Stimulated activated CD4-positive, alpha-beta T cell treated with anti-CD3 and anti-CD28 coated beads, TNF-alpha, amount 100 ng/mL, for 4 hours (primary cell): ENCODE measurements around the gene PIP5K1C.

Experiments used
- DNase-seq, 3 experiments: peaks; one replicate each; pipeline ENCODE4 v3.0.0-alpha.2; 2020; ENCODE audit warnings: low read depth in 3 of 3

Gene PIP5K1C

DNA sequence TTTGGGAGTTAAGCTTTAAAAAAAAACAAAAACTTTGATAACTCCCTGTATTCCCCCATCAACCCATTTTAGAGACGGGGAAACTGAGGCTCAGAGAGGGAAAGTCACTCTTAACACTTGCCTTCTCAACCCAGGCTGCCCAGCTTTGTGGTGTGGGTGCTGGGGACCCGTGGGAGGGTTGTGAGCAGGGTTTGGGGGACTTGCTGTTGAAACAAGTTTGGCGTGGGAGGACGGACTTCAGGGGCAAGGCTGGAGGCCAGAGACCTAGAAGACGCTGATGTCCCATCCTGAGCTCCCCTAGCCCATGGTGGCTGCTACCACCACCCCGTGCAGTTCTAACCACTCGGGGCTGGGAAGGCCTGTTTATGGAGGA, 72.9 kb downstream of the PIP5K1C start:
- DNase-seq = no peak

DNA sequence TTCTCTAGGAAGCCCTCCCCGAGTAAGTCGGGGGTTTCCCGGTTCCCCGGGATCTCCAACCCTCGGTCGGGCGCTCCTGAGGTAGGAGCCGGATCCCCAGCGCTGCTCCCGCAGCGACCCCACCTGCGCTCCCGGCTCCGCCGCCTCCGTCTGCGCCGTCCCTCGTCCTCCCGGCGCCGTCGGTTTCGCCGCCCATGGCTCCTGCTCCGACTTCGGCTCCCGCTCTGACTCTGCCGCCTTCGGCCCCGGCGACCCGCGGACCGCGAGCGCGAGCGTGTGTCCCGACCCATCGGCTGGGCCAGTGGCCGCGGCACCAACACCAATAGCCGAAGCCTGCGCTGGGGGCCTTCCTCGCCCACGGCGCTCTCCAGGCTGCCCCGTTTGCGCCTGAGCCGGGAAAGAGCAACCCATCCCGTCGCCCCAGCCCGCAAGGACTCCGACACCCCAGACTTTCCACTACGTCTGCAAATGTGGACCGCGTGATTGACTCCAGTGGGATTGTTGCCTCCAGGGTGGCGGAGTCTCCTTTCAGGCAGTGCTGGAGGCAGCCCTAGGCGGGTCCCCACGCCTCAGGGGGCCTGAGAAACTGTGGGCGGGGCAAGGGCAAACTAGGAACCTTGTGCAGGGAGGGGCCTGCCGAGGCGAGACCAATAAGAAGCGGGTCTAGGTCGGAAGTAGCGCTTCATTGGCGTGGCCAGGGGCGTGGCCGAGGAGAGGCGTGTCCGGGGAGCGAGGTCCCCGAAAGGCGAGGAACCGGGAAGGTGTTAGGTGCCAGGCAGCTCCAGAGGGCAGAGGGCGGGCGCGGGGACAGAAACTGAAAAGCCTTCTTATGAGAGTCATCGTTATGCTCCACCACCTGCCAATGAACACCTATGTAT, 73.6 kb downstream of the PIP5K1C start, which contains the start of gene CACTIN:
Gene CACTIN (minus strand): TSS at position 318 of the 878 bp plus-strand sequence. CDS start 28 bp downstream, at position 290.
- peak; percentile 97 to 98 (median 98) for DNase-seq

DNA sequence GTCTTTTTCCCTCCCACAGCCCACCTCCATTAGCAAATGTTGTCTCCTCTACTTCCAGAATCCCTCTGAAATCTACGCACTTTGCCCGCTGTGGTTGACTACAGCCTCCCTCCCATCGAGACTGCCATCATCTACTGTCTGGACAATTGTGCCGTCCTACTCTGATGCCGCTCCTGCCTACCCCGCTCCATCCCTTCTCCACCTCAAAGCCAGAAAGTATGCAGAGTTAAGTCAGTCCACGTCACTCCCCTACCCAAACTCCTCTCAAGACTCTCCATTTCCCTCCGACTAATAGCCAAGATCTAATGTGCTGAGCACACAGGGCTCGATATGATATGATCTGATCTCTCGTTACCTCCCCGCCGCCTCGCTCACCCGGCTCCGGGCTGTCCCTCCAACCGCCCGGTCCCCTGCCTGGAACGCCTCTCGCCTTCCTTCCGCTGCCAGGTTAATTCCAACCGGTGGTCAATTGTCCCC, 74.2 kb downstream of the PIP5K1C start:
- no peak for DNase-seq

DNA sequence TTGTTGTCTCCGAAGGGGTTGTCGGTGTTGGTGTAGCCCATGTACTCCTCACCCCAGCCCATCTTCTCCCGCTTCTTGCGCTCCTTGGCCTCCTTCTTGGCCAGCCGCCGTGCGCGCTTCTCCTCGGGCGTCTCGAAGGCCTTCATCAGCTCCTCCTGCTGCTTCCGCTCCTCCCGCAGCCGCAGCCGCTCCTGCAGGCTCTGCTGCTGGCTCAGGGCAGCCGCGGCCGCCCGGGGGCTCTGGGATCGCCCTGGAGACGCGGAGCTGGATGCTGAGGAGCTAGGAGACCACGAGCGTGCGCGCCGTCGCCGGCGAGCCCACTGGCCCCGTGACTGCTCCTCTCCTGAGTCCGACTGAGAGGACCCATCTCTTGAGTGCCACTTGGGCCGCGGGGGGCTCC, 76.6 kb downstream of the PIP5K1C start:
- DNase-seq = no peak

DNA sequence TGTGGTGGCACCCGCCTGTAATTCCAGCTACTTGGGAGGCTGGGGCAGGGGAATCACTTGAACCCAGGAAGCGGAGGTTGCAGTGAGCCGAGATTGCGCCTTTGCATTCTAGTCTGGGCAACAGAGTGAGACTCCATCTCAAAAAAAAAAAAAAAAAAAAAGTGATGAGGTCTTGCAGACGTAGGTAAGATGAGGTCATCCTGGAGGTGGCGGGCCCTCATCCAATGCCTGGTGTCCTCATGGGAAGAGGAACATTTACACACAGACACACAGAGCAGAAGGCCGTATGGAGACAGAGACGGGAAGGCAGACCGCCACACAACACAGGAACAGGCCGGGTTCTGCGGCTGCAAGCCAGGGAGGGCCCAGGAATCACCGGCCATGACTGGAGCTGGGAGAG, 78.0 kb downstream of the PIP5K1C start:
- DNase-seq = no peak

DNA sequence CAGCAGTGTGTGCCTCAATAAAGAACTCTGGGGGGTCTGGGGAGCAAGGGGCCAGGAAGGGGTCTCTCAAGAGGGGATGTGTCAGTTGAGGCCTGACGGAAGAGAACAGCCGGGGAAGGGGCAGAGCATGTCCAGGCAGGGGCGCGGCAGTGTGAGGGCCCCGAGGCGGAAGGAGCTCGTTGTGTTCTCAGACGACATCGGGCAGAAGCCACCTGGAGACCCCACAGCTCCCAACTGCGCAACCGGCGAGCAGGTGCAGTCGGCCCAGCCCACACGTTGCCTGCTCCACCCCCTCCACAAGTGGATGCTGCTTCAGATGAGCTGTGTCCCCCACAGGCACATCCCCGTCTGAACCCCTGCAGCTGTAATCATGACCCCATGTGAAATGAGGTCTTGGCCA, 78.6 kb downstream of the PIP5K1C start:
- no peak for DNase-seq

DNA sequence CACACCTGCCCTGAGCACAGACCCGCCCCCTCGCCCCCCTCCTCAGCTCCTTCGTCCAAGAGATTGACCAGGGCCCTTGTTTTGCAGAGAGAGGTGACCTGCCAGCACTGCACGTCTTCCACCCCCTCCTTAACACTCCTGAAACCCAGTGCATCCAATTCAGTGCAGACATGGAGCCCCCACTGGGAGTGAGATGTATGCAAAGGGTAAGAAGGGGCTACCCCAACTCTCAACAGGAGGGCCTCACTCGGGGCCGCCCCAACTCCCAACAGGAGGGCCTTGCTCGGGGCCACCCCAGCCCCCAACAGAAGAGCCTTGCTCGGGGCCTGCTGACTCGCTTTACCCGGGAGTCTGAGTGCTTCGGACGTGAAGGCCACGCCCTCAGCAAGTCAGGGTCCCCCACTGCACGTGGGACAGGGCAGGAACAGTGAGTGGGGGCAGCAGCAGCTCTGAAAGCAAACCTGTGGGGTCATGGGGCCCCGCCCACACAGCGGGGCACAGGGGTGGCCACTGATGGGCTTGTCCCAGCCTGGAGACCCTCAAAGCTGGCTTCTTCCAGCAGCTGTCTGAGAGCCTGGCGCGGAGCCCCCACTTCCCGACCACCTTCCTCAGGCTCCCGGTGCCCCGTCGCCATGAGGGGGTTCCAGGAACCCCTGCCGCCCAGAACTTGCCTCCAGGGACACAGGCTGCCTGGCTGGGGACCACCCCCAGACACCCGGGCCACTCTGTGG, 79.3 kb downstream of the PIP5K1C start:
- no peak for DNase-seq

DNA sequence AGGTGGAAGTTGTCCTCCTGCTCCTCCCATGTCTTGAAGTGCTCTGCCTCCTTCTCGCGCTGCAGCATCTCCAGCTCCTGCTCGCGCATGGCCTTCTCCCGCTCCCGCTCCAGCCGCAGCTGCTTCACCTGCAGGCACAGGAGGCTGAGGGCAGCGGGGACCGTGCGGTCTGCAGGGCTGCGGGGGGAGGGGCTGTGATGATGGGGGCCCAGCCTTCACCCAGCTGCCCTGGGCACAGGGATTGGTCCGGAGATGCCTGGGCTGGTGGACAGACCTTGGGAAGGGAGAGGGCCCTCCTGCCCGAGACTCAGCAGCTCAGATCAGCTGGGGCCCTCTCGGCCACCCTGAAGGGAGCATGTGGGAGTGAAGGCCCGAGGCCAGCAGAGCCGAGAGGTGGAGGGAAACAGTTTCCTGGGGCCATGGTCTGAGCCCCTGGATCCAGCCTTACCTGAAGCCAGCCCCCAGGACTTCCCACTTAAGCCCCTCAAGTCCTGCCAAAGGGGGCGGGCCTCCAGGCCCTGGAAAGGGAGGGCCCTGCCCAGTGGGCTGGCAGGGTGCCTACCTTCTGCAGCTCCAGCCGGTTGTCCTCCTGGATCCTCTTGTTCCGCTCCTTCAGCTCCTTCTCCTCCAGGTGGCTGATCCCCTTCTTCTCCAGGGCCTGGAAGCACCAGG, 80.0 kb downstream of the PIP5K1C start:
- no peak for DNase-seq

DNA sequence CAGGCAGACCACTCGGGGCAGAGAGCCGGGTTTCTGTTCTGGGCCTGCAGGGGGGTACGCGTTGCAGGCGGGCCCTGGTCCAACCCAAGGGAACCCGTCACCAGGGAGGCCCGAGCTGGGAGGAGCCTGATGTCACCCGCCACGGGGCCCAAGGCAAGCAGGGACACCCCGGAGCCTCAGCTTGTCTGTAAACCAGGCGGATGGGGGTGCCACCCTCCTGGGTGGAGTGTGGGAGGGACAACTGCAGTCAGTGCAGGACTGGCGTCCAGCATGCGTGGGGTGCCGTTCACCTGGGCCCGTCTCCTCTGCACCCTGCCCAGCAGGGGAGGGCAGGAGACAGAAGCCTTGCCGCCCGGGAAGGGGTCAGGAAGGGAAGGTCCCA, 80.6 kb downstream of the PIP5K1C start:
- no peak for DNase-seq

DNA sequence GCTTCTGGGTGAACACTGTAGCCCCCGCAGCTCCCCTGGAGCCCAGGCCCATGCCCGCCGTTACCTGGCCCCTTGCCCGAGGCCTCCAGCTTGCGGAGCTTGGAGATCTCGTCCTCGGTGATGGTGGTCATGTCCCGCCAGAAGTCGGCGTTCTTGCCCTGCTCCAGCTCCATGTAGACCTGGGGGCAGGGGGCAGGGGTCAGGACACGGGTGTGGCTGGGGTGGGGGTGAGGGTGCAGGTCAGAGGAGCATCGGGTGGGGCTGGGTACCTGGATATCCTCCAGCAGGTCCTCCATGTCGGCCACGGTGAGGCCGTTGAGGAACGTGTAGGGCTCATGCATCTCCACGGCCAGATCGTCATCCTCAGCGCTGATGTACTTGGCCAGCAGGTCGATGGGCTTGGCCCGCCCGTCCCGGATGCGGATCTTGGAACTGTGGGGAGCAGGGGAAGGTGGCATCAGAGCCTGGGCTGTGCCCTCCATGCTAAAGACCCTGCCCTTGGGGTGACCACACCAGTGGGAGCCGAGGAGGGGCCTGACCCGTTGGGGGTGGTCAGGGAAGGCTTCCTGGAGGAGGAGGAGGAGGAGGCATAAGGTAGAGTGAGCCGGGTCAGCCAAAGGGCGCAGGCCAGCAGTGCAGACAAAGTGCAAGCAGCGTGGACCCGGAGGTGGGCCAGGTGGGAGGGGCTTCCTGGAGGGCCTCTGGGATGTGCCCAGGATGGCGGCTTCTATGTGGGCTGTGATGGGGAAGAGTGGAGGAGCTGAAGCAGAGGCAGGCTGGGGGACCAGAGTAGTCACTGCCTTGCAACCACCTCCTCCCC, 81.2 kb downstream of the PIP5K1C start:
- DNase-seq = no peak

DNA sequence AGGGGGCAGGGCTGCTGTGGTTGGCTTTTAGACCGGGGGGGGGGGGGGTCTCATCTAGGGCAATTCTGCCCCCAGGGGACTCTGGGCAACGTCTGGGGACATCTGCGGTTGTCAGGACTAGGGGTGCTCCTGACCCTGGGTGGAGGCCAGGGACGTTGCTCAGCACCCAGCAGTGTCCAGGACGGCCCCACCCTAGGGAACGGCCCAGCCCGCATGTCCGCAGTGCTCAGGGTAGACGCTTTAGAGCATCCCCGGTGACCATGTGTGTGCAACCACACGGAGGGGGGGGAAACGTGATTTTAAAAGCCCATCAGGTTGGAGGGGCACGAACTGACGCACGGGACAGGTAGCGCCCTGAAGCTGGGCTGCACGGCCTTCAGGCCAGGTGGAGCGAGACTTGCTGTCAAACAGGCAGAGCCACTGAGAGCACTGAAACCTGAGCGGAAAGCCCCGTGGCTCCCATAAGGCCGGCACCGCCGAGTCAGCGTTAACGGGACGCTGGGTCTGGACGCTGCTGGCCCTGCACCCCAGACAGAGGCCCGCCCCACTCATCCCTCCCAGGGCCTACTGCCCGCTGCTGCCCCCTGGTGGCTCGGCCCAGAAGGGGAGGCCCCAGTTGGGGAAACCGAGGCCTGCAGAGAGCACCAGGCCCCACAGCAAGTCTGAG, 82.0 kb downstream of the PIP5K1C start:
- peak in 2 of 3 experiments; percentile 25 to 28 for DNase-seq

DNA sequence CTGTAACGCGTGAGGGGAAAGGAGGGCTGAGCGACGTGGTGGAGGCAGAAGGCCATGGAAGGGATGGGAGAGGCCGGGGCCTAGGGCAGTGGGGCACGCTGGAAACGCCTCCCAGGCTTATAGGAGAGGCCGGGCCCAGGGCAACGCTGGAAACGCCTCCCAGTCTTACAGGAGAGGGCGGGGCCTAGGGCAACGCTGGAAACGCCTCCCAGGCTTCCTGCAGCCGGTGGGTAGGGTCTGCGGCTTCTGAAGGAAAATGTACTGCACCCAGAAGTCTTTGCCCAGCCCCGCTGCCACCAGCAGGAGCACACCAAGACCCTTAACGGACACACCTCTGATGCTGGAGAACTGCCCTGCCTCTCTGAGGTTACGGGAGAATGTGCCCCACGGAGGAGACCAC, 82.8 kb downstream of the PIP5K1C start:
- no peak for DNase-seq

DNA sequence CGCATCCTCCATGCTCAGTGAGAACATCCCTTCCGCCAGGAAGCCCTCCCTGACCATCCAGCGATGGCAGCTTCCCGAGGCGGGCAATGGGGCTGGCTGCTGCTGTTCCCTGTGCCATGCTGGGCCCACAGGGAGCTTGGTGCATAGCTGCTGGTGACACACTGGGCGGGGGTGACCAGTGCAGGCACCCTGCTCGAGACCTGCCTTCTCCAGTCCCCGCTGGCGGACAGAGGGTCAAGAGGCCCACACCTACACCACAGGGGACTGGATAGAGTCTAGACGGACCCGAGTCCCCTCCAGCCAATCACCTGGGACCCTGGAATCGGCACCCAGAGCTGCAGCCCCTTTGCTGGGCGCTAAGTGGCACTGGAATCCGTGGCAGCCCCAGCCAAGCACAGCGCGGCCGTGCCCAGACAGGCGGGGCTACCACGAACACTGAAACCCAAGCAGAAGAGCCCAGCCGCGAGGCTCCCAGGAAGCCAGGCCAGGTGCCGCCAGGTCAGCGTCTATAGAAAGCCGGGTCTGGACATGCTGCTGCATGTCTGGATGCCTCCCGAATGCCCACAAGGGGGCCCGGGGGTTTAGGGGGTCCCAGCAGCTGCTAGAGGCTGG, 84.6 kb downstream of the PIP5K1C start:
- DNase-seq = no peak

DNA sequence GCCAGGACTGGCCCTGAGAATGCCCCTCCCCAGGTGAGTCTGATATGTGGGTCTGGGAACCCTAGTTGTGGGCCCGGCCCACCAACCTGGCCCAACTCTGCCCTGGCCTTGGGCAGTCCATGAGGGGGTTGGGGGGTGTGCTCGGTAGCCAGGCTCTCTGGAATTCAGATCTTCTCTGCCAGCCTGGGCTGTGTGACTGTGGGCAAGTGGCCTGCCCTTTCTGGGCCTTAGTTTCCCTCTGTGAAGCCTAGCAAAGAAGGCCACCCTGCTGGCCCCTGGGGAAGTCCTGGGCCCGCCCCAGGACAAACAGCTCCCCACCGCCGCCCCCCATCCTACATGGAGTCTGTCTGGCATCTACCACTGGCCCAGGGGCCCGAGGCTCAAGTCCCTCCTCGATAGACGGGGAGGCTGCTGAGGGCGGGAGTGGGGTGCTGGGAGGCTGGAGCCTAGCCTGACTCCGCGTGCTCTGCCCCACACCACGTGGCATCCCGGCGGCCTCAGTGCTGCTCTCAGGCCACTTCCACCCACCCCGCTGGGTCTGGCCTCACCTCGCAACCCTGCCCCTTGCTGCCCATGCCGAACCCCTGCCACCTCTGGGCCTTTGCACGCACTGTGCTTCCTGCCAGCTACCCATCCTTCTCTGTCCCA, 85.3 kb downstream of the PIP5K1C start:
- DNase-seq = no peak

DNA sequence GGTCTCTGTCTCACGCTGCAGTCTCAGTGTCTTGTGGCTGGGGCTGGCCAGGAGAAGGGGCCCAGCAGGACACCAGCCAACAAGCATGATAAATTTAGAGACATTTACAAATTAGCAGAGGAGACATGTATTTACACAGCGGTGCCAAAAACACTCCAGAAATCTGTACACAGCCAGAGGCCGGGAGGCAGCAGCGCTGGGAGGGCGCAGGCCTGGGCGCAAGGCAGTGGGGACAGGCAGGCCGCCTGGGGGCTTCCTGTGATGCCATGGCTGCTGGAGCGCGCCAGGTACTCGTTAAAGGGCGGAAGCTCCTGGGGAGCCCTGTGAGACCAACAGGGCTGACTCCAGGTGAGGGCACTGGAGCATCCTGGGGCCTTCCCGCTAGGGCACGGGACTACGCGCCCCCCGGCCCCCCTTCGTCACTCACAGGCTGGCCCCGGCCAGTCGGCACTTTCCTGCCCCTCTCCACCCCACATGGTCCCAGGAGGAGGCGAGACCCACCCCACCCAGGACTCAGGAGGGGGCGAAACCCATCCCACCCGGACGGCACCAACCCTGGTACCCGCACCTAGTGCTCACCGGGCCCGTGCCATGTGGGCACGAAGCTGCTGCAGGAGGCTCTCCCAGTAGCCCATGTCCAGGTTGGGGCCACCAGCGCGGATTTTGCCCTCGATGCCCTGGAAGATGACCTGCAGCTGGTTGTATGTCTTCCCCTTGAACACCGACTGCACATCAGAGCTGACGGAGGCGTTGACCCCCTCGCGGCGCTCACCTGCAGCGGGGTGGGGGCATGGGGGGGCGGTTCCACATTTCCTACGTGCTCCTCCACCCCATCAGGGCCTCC, 86.2 kb downstream of the PIP5K1C start:
- DNase-seq = no peak

DNA sequence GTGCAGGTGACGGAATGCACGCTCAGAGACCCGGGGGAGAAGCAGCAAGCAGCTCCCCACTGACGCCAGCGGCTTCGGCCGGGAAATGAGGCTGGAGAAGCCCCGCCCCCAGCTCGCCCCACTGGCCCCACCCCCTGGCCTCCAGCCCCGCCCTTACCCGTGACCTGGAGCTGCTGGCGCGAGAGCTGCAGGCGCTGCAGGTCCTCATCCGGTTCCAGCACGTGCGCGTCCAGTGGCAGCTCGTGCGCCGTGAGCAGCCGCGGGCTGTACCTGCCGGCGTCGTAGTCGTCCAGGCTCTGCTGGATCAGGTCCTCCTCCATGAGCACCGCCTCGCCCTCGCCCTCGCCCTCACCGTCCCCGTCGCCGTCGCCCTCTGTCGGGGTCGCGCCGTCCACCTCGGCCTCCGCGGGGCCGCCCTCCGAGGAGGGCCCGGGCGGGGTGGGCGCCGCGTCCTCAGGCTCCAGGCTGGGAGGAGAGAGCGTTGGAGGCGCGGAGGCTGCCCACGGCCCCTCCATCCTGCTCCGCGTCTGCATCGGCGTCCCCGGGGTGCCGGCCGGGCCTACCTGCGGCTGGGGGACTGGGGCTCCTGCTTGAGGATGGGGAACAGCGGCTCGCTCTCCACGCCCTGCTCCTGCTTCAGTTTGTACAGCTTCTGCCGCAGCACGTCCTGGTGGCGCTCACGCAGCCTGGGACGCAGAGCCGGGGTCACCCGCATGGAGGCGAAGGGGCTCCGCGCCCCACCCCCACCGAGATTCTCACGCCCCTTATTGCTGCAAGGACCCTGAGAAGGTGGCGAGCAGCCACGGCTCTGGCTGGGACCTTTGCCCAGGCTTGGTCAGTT, 87.1 kb downstream of the PIP5K1C start:
- no peak for DNase-seq

DNA sequence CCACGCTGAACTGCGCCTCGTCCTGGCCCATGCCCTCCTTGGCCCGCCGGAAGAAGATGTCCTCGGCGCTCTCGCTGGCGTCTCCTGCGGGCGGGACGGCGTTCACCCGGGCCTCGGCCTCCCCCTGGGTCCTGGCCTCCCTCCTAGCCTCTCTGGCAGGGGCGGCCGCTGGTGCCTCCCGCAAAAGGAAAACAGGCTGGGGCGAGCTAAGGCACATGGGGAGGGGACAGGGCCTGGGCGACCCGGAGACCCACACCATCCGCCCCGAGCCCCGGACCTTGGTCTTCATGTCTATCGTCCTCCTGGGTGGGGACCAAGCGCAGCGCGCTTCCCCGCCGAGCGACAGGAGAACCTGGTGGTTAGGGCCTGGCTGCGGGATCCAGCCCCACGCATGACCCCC, 87.9 kb downstream of the PIP5K1C start:
- DNase-seq = no peak

DNA sequence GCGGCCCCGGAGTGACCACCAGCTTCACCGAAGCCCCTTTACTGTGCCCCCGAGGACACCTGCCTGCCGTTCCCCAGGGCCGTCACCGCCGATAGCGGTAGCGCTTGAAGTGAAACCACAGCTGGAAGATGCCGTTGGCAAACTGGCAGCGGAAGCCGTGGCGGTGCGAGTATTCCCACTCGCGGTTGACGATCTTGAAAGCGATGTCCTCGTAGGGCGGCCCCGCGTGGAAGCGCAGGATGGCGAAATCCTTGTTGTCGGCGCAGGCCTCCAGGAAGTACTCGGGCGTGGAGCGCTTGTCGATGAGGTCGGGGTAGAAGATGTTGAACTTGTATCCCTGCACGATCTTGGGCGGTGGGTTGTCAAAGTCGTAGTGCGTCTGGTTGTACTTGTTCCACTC, 88.4 kb downstream of the PIP5K1C start:
- no peak for DNase-seq
